DND-41 (cell line): Measurements from ENCODE around the gene NPAS1.

Experiments
- ATAC-seq: fragments of 200-7000 bp; cut with Tn5 transposase; 3 replicates; pipeline ENCODE4 v1.9.1; 2021; ENCODE audit warnings: low read depth; ENCODE audit not compliant: insufficient read depth
- DNase-seq: peaks from one replicate; pipeline ENCODE4 v3.0.0-alpha.2; 2020
- H2AFZ ChIP-seq: 2 replicates; pipeline ENCODE4 v1.6.0; 2012; ENCODE audit warnings: low read depth, low read length
- H3K27ac ChIP-seq: 2 replicates; pipeline ENCODE4 v1.5.1; 2012; ENCODE audit warnings: low read length, inconsistent platforms
- H3K27me3 ChIP-seq: fragments of 200-600 bp; sonication (generic); 2 replicates; pipeline ENCODE4 v1.6.0; 2012; ENCODE audit warnings: low read length, mild to moderate bottlenecking, inconsistent platforms; ENCODE audit not compliant: insufficient read depth, poor library complexity
- H3K36me3 ChIP-seq: 2 replicates; pipeline ENCODE4 v1.5.1; 2012; ENCODE audit warnings: low read length, inconsistent platforms; ENCODE audit not compliant: insufficient read depth
- H3K4me1 ChIP-seq: 2 replicates; pipeline ENCODE4 v1.5.1; 2012; ENCODE audit warnings: mild to moderate bottlenecking, low read length; ENCODE audit not compliant: insufficient read depth
- H3K4me2 ChIP-seq: 2 replicates; pipeline ENCODE4 v1.6.0; 2012; ENCODE audit warnings: mild to moderate bottlenecking, moderate library complexity, low read length, inconsistent platforms; ENCODE audit not compliant: insufficient read depth
- H3K4me3 ChIP-seq, 2 experiments: fragments of 200-600 bp in 1 of 2; shearing (Covaris generic) in 1 of 2; 2 replicates each; pipeline ENCODE4 v1.5.1; 2012 to 2016; ENCODE audit warnings: inconsistent platforms in 2 of 2, low read length in 2 of 2, mild to moderate bottlenecking in 2 of 2, low read depth in 1 of 2, moderate library complexity in 1 of 2
- H3K79me2 ChIP-seq: 2 replicates; pipeline ENCODE4 v1.6.0; 2012; ENCODE audit warnings: low read length, inconsistent platforms; ENCODE audit not compliant: insufficient read depth
- H3K9ac ChIP-seq: 2 replicates; pipeline ENCODE4 v1.6.0; 2012; ENCODE audit warnings: low read depth, mild to moderate bottlenecking, inconsistent platforms, low read length, moderate library complexity
- H3K9me3 ChIP-seq: 2 replicates; pipeline ENCODE4 v1.5.1; 2012; ENCODE audit warnings: low read length, moderate library complexity, mild to moderate bottlenecking, inconsistent platforms; ENCODE audit not compliant: insufficient read depth, severe bottlenecking
- H4K20me1 ChIP-seq: 2 replicates; pipeline ENCODE4 v1.6.0; 2012; ENCODE audit warnings: low read length; ENCODE audit not compliant: insufficient read depth
- EZH2 ChIP-seq: IDR thresholded peaks from 3 replicates; pipeline ENCODE4 v1.6.1; 2012; ENCODE audit warnings: borderline replicate concordance, low read depth, mild to moderate bottlenecking, moderate library complexity, low read length, inconsistent platforms; ENCODE audit not compliant: severe bottlenecking
- TF ChIP-seq, protein P1 (sequence below): IDR thresholded peaks from 2 replicates; pipeline ENCODE4 v1.5.1; 2012; ENCODE audit warnings: borderline replicate concordance, low read length, moderate library complexity, mild to moderate bottlenecking; ENCODE audit not compliant: poor library complexity, severe bottlenecking; ENCODE audit errors: extremely low read depth

Gene NPAS1

DNA sequence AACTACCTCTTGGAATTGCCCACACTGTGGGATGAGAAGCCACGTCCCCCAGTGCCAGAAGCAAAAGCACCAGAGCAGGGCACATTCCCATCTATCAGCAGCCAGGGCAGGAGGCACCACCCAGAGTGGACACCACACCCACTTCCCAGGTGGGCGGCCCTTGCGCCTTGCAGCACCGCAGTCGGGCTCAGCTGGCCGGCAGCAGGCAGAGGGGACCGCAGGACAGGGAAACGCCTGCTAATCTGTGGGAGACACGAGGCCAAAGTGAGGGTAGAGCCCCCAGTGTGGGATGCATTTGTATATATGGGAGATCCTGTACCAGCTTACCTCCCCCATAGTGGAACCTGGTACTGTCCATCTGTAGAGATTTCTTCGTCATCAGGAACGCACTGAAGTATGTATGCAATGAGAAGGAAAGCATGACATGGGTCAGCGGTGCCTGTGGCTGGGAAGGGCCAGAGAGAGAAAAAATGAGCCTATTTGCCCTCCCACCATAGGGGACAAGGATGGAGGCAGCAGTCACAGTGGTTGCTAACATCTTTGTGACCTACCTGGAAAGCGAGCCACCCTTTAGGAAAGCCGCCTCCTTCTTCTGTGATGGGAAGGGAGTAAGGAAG is 30.9 kb upstream of the NPAS1 start:
- peaks cover 10% of the 10 kb centered on the region for H3K79me2 ChIP-seq
- H3K27me3 ChIP-seq: no peaks in the 10 kb centered on the region
- H3K9me3 ChIP-seq: no peaks in the 10 kb centered on the region
- ATAC-seq: no peak
- TF ChIP-seq EZH2: no peak
- TF ChIP-seq, protein P1, sequence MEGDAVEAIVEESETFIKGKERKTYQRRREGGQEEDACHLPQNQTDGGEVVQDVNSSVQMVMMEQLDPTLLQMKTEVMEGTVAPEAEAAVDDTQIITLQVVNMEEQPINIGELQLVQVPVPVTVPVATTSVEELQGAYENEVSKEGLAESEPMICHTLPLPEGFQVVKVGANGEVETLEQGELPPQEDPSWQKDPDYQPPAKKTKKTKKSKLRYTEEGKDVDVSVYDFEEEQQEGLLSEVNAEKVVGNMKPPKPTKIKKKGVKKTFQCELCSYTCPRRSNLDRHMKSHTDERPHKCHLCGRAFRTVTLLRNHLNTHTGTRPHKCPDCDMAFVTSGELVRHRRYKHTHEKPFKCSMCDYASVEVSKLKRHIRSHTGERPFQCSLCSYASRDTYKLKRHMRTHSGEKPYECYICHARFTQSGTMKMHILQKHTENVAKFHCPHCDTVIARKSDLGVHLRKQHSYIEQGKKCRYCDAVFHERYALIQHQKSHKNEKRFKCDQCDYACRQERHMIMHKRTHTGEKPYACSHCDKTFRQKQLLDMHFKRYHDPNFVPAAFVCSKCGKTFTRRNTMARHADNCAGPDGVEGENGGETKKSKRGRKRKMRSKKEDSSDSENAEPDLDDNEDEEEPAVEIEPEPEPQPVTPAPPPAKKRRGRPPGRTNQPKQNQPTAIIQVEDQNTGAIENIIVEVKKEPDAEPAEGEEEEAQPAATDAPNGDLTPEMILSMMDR: no peak
- H3K4me1 ChIP-seq: no peaks in the 10 kb centered on the region
- no peak overlapping the region for H2AFZ ChIP-seq
- peaks cover 66% of the 10 kb centered on the region for H3K36me3 ChIP-seq
- H4K20me1 ChIP-seq: peaks cover 12% of the 10 kb centered on the region; the same call in 1 of the 2 replicates
- no peak overlapping the region for H3K4me2 ChIP-seq
- no peak overlapping the region for H3K27ac ChIP-seq
- no peak overlapping the region for H3K4me3 ChIP-seq
- DNase-seq: no peak
- no peak overlapping the region for H3K9ac ChIP-seq

DNA sequence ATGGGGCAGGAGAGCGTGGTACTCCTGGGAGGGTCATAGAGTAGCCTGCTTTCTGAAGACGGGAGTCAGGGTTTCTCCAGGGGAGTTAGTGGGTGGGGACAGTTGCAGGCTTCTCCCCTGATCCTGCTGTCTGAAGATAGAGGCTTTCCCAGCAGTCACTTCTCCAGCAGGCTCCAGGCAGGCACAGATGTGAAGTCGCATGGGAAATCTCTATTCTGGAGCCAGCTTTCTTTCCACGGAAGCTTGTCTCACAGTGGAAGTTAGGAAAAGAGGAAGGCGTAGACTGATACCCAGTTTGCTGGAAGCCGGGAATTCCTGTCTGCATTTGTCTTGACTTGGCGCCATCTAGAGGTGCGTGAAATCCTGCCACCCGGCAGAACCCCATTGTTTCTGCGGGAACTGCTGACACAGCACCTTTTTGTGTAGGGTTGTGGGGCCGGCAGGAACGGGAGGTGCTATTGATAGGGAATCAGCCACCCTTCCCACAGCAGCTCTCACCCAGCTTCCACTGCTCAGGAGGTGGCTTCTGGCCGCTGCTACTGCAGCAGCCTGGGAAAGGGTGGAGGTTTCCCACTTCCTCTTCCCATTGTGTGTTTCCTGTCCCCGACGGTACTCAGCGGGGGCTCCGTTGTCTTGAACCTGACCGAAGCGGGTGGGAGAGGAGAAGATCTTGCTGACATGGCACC is 28.5 kb upstream of the NPAS1 start:
- H3K9ac ChIP-seq: no peak overlapping the region
- peak; percentile 58 for DNase-seq
- no peaks in the 10 kb centered on the region for H3K79me2 ChIP-seq
- H3K4me2 ChIP-seq: no peak overlapping the region
- no peaks in the 10 kb centered on the region for H3K4me1 ChIP-seq
- no peak for TF ChIP-seq EZH2
- TF ChIP-seq, protein P1: peak; percentile 83
- no peaks in the 10 kb centered on the region for H3K9me3 ChIP-seq
- peaks cover 82% of the 10 kb centered on the region for H3K36me3 ChIP-seq
- peak overlapping the region; percentile 32 for H3K27ac ChIP-seq
- H2AFZ ChIP-seq: no peak overlapping the region
- H3K4me3 ChIP-seq: no peak overlapping the region
- no peaks in the 10 kb centered on the region for H3K27me3 ChIP-seq
- ATAC-seq: peak; percentile 56; the same call in 2 of the 3 replicates
- H4K20me1 ChIP-seq: peaks cover 18% of the 10 kb centered on the region

DNA sequence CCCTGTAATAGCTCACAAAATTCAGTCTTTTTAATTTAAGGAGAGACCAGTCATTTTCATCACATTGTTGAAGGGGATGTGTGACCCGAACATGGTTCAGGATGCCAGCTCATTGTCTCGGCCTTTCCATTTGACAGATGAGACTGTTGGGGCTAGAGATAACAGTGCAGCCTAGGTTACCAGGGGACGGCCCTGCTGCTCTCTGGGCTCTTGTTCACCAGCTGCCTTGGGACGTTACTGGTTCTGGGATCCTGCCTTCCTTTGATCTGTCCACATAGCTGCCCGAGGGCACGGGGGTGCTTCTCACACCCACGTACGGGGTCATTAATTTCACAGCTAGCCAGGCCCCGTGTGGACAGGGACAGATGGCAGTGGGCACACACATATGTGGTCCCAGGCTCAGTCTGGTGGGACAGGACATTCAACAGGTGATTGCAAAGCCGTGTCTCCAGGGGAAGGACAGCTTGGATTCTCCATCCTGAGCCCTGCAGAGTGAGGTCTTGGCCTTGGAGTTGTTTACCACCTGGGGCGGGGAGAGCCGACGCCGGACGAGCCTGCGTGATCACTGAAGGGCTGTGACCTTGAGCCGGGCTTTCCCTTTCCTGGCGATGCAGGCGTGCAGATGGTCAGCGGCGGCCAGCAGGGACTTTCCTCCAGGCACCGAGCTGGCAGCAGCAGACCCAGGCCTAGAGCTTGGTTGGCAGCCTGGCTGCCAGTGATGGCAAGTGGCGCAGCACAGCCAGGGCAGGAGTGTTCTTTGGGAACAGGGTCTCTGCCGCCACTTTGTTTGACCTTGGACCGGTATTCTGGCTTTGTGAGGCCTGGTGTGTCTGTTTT is 26.7 kb upstream of the NPAS1 start:
- H3K27ac ChIP-seq: no peak overlapping the region
- ATAC-seq: no peak

More for the DNA sequence above, 26.7 kb upstream of the NPAS1 start:
- H3K9ac ChIP-seq: no peak overlapping the region
- H3K4me2 ChIP-seq: no peak overlapping the region
- H2AFZ ChIP-seq: no peak overlapping the region
- no peaks in the 10 kb centered on the region for H3K79me2 ChIP-seq
- H3K27me3 ChIP-seq: no peaks in the 10 kb centered on the region
- H3K4me3 ChIP-seq: no peak overlapping the region
- H3K36me3 ChIP-seq: peaks cover 89% of the 10 kb centered on the region
- peaks cover 22% of the 10 kb centered on the region for H4K20me1 ChIP-seq
- no peaks in the 10 kb centered on the region for H3K9me3 ChIP-seq
- no peak for DNase-seq
- TF ChIP-seq, protein P1: no peak
- no peak for TF ChIP-seq EZH2
- H3K4me1 ChIP-seq: no peaks in the 10 kb centered on the region
